GM21526 (cell line): Measurements from ENCODE around the gene IGF2R.
"Not testable (repeated sequence)": the region's sequence is repeated elsewhere in the genome, so short reads cannot be mapped to it uniquely, and the experiment has no call there.

Experiments
- ATAC-seq: cut with Tn5 transposase; IDR thresholded peaks from one replicate; pipeline ENCODE4 v1.9.1; 2021; ENCODE audit warnings: moderate library complexity; ENCODE audit not compliant: unreplicated experiment, low FRiP score

IGF2R gene

GRCh38 chr6:159968295-159969203 is at the start of gene IGF2R:
IGF2R (plus strand) TSS chr6:159969082; CDS start chr6:159969247, 165 bp downstream.
- ATAC-seq, result peak; percentile 79

GRCh38 chr6:159919800-159920199 is 49.1 kb upstream of the IGF2R start:
- ATAC-seq, result no peak

- not testable (repeated sequence) for ATAC-seq
Observed at GRCh38 chr6:159924150-159924549, 44.7 kb upstream of the IGF2R start.

- ATAC-seq, result no peak
Observed at GRCh38 chr6:159926542-159927203, 42.2 kb upstream of the IGF2R start.

GRCh38 chr6:159929819-159930218 is 39.1 kb upstream of the IGF2R start:
- ATAC-seq, result no peak

- ATAC-seq, result peak; percentile 95
Observed at GRCh38 chr6:159931112-159931511, 37.8 kb upstream of the IGF2R start.

GRCh38 chr6:159931846-159932245 is 37.0 kb upstream of the IGF2R start:
- ATAC-seq, result no peak

- ATAC-seq, result no peak
Observed at GRCh38 chr6:159933077-159933476, 35.8 kb upstream of the IGF2R start.

GRCh38 chr6:159934181-159934580 is 34.7 kb upstream of the IGF2R start:
- ATAC-seq, result no peak

GRCh38 chr6:159935065-159935464 is 33.8 kb upstream of the IGF2R start:
- ATAC-seq, result no peak

- ATAC-seq, result no peak
Observed at GRCh38 chr6:159935633-159936032, 33.2 kb upstream of the IGF2R start.

GRCh38 chr6:159939591-159940016 is 29.3 kb upstream of the IGF2R start:
- ATAC-seq, result no peak

GRCh38 chr6:159941286-159942113 is 27.4 kb upstream of the IGF2R start:
- ATAC-seq, result peak; percentile 62

- ATAC-seq, result no peak
Observed at GRCh38 chr6:159943101-159943632, 25.7 kb upstream of the IGF2R start.

- ATAC-seq, result no peak
Observed at GRCh38 chr6:159943968-159944598, 24.8 kb upstream of the IGF2R start.

GRCh38 chr6:159945801-159946392 is 23.0 kb upstream of the IGF2R start:
- ATAC-seq, result no peak

GRCh38 chr6:159946912-159947311 is 22.0 kb upstream of the IGF2R start:
- ATAC-seq, result no peak

- no peak for ATAC-seq
Observed at GRCh38 chr6:159948199-159948598, 20.7 kb upstream of the IGF2R start.

- ATAC-seq, result no peak
Observed at GRCh38 chr6:159951772-159952171, 17.1 kb upstream of the IGF2R start.
